AG10803 (cell line): ENCODE results near the gene CASZ1.

Experiments
- DNase-seq: peaks from one replicate; pipeline ENCODE4 v3.0.0; 2010; ENCODE audit warnings: low read depth
- H3K4me3 ChIP-seq: 2 replicates; pipeline ENCODE4 v1.5.1; 2011; ENCODE audit warnings: mild to moderate bottlenecking, low read length, control low read depth
- CTCF ChIP-seq: conservative IDR thresholded peaks from 2 replicates; pipeline ENCODE4 v1.5.1; 2011; ENCODE audit warnings: mild to moderate bottlenecking, low read length, control low read depth, inconsistent platforms

CASZ1 gene

GRCh38 chr1:10615332-10615731 is 181.1 kb downstream of the CASZ1 start:
- no peak for TF ChIP-seq CTCF
- no peak overlapping the region for H3K4me3 ChIP-seq
- DNase-seq: no peak

- no peak overlapping the region for H3K4me3 ChIP-seq
- DNase-seq: no peak
Measured at GRCh38 chr1:10614377-10615225, 181.8 kb downstream of the CASZ1 start.

GRCh38 chr1:10613861-10614260 is 182.6 kb downstream of the CASZ1 start:
- no peak for DNase-seq
- no peak overlapping the region for H3K4me3 ChIP-seq

More at GRCh38 chr1:10614377-10615225, 181.8 kb downstream of the CASZ1 start:
- no peak for TF ChIP-seq CTCF

GRCh38 chr1:10613340-10613739 is 183.1 kb downstream of the CASZ1 start:
- no peak for TF ChIP-seq CTCF
- H3K4me3 ChIP-seq: no peak overlapping the region
- DNase-seq: no peak

More at GRCh38 chr1:10613861-10614260, 182.6 kb downstream of the CASZ1 start:
- TF ChIP-seq CTCF: no peak

GRCh38 chr1:10612436-10613160 is 183.8 kb downstream of the CASZ1 start:
- H3K4me3 ChIP-seq: no peak overlapping the region
- no peak for TF ChIP-seq CTCF
- no peak for DNase-seq

- peak; percentile 17 for DNase-seq
- H3K4me3 ChIP-seq: no peak overlapping the region
- TF ChIP-seq CTCF: no peak
Measured at GRCh38 chr1:10610901-10611600, 185.4 kb downstream of the CASZ1 start.
